Measurements from ENCODE around the gene C1orf141. TPM values are rescaled to one million over a fixed set of nuclear protein-coding genes. Genes with fewer than 3 reads are reported as not detected.

Gene C1orf141
- total and polyA plus RNA-seq, 2 donors (not counting 1 experiment from before 2014, with no cell fraction given): not detected

- CTCF ChIA-PET: interaction anchor here (1.5 kb wide), 1 partner anchor 21 kb away, joined by 3 read pairs; no protein-coding TSS in a partner anchor
- no peaks in the 10 kb centered on the region for H3K9me3 ChIP-seq (ENCODE audit: control extremely low read depth in 1 of 3, control insufficient read depth in 2 of 3, insufficient read depth in 1 of 3, low read length in 2 of 3)
- no peak overlapping the region for H3K4me2 ChIP-seq (replicated peaks; ENCODE audit: low read depth, low read length, poor library complexity, severe bottlenecking)
- H3K27ac ChIP-seq (ENCODE audit: low read length in 2 of 2): no peak overlapping the region
- H3K4me1 ChIP-seq (ENCODE audit: control insufficient read depth in 2 of 2, insufficient read depth in 2 of 2, low read length in 2 of 2): no peaks in the 10 kb centered on the region
- H2AFZ ChIP-seq (ENCODE audit: insufficient read depth, low read depth, low read length, poor library complexity, severe bottlenecking): no peak overlapping the region
- no CpG with 5 or more reads among the region's 2 CpGs for WGBS (ENCODE audit: insufficient coverage)
- no peaks in the 10 kb centered on the region for H3K79me2 ChIP-seq (ENCODE audit: control insufficient read depth, insufficient read depth, low read length)
- intact Hi-C loops (cut with micrococcal nuclease): no loop called here
- TF ChIP-seq EZH2 (IDR thresholded peaks at IDR 0.05; ENCODE audit: borderline replicate concordance, insufficient read depth, low read depth, low read length, poor library complexity, severe bottlenecking) (no peak), CTCF (IDR thresholded peaks at IDR 0.05) (no peak)
- H3K27me3 ChIP-seq (replicated peaks in 1 of 4; ENCODE audit: control extremely low read depth in 1 of 4, control insufficient read depth in 3 of 4, insufficient read depth in 4 of 4, low read length in 3 of 4): no peaks in the 10 kb centered on the region
- POLR2A ChIA-PET: no interaction called here
- H3K4me3 ChIP-seq (ENCODE audit: control extremely low read depth in 1 of 5, extremely low read depth in 1 of 5, insufficient read depth in 1 of 5, low read depth in 2 of 5, low read length in 4 of 5): no peak overlapping the region
- DNase-seq (no peak), ATAC-seq (ENCODE audit: low read depth) (no peak)
- H4K20me1 ChIP-seq (ENCODE audit: control insufficient read depth, insufficient read depth, low read length, poor library complexity, severe bottlenecking): no peaks in the 10 kb centered on the region
- no peak overlapping the region for H3K9ac ChIP-seq (ENCODE audit: low read length)
- Mint-ChIP-seq H3K9me3 (ENCODE audit: insufficient read depth) (no peaks in the 10 kb centered on the region), H3K4me3 (no peak overlapping the region), H3K27ac (no peak overlapping the region), H3K4me1 (no peaks in the 10 kb centered on the region), H3K27me3 (no peaks in the 10 kb centered on the region)
- H3K36me3 ChIP-seq (replicated peaks in 1 of 2; ENCODE audit: control extremely low read depth in 1 of 2, control insufficient read depth in 1 of 2, extremely low read depth in 1 of 2, insufficient read depth in 2 of 2, low read length in 1 of 2): no peaks in the 10 kb centered on the region
These were observed 36.2 kb upstream of the C1orf141 start for GRCh38 chr1:67170751-67171573.

GRCh38 chr1:67169932-67170331 lies 35.2 kb upstream of the C1orf141 start:
- Mint-ChIP-seq H3K4me1 (no peaks in the 10 kb centered on the region), H3K27me3 (no peaks in the 10 kb centered on the region), H3K27ac (no peak overlapping the region), H3K9me3 (ENCODE audit: insufficient read depth) (peaks cover 4% of the 10 kb centered on the region), H3K4me3 (no peak overlapping the region)
- H3K36me3 ChIP-seq (replicated peaks in 1 of 2; ENCODE audit: control extremely low read depth in 1 of 2, control insufficient read depth in 1 of 2, extremely low read depth in 1 of 2, insufficient read depth in 2 of 2, low read length in 1 of 2): no peaks in the 10 kb centered on the region
- H3K27me3 ChIP-seq (replicated peaks in 1 of 4; ENCODE audit: control extremely low read depth in 1 of 4, control insufficient read depth in 3 of 4, insufficient read depth in 4 of 4, low read length in 3 of 4): peaks cover 0 to 6% (median 0%) of the 10 kb centered on the region in 4 experiments
- DNase-seq (no peak), ATAC-seq (ENCODE audit: low read depth) (no peak)
- H3K4me1 ChIP-seq (ENCODE audit: control insufficient read depth in 2 of 2, insufficient read depth in 2 of 2, low read length in 2 of 2): no peaks in the 10 kb centered on the region
- no peak overlapping the region for H2AFZ ChIP-seq (ENCODE audit: insufficient read depth, low read depth, low read length, poor library complexity, severe bottlenecking)
- H3K4me2 ChIP-seq (replicated peaks; ENCODE audit: low read depth, low read length, poor library complexity, severe bottlenecking): no peak overlapping the region
- no peak overlapping the region for H3K4me3 ChIP-seq (ENCODE audit: control extremely low read depth in 1 of 5, extremely low read depth in 1 of 5, insufficient read depth in 1 of 5, low read depth in 2 of 5, low read length in 4 of 5)
- H3K79me2 ChIP-seq (ENCODE audit: control insufficient read depth, insufficient read depth, low read length): no peaks in the 10 kb centered on the region
- H3K9ac ChIP-seq (ENCODE audit: low read length): no peak overlapping the region
- H4K20me1 ChIP-seq (ENCODE audit: control insufficient read depth, insufficient read depth, low read length, poor library complexity, severe bottlenecking): no peaks in the 10 kb centered on the region
- ChIA-PET CTCF (interaction anchor here (1.5 kb wide), 1 partner anchor 20 kb away, joined by 3 read pairs; no protein-coding TSS in a partner anchor), POLR2A (no interaction called here)
- no peak for TF ChIP-seq CTCF (IDR thresholded peaks at IDR 0.05)
- TF ChIP-seq EZH2 (IDR thresholded peaks at IDR 0.05; ENCODE audit: borderline replicate concordance, insufficient read depth, low read depth, low read length, poor library complexity, severe bottlenecking): no peak
- H3K9me3 ChIP-seq (ENCODE audit: control extremely low read depth in 1 of 3, control insufficient read depth in 2 of 3, insufficient read depth in 1 of 3, low read length in 2 of 3): no peaks in the 10 kb centered on the region
- intact Hi-C loops (cut with micrococcal nuclease): no loop called here
- WGBS (ENCODE audit: insufficient coverage): no CpG with 5 or more reads among the region's 3 CpGs
- H3K27ac ChIP-seq (ENCODE audit: low read length in 2 of 2): no peak overlapping the region

Data from B cell (primary cell).